HS-27A (cell line): Measurements from ENCODE around the gene GJA3.

Experiments used
- DNase-seq: peaks from one replicate; pipeline ENCODE4 v3.0.0-alpha.2; 2012; ENCODE audit warnings: low read depth, missing footprints

GJA3 gene

DNA sequence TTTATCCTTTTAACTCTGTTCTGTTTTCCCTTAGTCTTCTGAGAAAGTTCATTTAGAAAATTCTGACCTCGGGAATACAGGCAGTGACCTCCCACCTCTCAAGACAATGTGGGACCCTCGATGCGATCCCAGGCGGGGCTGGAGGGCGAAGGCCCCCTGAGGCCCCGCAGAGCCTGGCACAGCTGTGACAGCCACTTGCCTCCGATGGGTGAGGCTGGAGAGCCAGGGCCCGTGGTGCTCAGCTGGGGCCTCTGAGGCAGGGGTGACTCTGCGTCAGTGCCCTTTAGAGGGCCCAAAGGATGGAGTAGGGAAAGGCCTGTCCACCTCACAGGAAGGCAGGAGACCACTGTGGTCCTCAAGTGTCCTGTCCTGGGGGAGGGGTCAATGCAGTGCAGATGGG is 10.3 kb downstream of the GJA3 start:
- no peak for DNase-seq

DNA sequence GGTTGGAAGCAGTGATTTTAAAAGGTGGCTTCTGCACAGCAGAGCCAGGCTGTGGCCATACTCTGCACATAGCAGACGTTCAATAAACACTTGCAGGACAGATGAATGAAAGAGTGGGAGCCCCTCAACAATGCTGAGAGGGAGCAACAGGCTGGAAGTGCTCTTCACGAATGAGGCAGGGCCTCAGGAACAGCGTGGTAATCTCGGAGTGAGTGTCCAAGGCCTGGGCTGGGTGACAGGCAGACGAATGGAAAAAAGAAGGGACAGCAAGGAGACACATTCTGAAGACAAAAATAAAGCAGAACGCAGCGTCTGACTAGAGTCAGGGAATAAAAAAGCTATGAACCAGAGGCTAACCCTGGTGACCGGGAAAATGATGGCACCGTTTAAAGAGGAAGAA is 11.1 kb downstream of the GJA3 start:
- DNase-seq: no peak

DNA sequence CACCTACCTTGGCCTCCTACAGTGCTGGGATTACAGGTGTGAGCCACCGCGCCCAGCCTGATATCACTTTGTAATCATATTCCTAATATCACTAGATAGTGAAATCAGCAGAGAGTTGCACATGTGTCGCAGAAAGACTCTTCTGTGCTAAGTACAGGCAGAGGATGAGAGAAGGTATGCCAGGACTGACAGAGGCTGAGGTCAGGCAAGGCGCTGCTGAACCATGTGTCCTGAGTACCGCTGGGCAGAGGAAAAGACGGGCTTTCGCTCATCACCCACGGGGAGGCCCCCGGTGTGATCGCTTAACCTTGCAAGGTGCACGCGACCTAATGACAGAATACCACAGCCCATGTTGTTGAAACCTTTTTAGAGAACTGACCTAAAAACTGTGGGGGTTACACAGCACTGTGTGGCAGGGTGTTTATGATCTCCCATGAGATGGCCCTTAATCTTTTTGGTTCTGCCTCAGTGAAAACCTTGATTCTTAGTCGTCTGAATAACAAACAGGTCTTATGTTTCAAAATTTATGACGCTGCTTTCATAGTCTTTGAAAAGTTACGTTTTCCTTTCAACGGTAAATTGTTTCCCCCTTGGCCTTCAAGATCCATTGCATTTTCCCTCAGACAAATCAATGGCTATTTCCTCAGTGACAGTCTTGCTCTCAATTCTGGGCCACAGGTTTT is 12.2 kb downstream of the GJA3 start:
- no peak for DNase-seq

DNA sequence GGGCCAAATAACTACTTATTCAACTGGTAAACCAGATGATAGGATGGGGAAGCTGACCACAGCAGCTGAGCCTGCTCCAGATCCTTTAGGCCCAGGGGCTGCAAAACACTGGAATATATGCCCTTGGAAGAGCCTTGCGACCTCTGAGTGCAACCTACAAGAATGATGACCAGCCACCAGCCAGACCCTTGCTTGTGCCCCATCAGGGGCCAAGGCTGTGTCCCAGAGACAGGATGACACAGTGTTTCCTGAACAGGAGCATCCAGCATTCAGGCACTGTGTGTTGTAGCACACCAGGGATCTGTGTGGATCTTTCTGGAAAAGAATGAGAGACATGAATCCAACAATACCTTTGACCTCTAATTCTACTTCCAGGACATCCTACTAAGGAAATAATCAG is 14.5 kb downstream of the GJA3 start:
- DNase-seq: no peak

DNA sequence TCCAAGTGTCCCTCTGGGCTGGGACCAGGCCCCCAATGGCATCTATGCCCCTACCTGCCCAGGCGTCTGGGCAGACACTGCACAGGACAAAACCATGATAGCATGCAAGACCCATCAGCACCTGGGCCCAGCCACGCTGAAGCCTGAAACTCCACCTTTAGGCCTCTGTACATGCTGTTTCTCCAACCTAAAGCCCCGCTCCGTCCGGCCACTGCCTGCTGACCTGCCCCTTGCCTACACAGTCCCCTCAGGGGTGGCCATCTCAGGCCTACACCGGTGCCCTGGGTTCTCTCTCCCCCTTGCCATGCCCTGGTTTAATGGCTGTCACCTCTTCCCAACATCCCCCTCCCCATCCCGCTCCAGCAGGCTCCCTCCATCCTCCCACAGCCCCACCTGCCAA is 15.3 kb downstream of the GJA3 start:
- no peak for DNase-seq

DNA sequence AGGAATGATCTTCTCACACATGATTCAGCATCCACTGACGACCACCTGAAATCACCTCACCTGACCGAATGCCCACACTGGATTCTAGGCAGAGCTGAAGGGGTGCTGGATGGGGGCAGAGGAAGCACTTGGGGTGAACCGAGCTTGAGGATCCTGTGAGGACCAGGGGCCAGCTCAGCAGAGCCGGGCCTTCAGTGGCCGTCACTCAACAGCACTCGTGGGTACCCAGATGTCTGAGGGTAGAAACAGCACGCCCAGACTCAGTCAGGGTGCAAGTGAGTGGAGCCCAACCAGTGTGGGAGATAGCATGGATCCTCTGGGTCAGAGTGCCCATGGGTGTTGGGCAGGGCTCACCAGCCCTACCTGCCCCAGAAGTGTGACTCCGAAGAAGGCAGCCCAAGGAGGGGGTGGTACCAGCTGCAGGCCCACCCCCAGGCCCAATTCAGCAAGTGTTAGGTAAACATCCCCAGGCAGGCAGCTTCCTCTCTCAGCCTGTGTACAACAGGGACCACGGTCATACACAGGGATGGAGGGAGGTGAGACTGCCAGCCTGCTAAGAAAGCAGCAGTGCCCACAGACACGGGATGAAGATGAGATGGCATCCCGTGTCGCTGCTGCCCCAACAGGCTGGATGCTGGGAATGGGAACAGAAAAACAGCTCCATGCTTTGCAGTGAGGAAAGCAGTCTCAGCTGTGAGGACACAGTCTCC is 16.6 kb downstream of the GJA3 start:
- DNase-seq: no peak

DNA sequence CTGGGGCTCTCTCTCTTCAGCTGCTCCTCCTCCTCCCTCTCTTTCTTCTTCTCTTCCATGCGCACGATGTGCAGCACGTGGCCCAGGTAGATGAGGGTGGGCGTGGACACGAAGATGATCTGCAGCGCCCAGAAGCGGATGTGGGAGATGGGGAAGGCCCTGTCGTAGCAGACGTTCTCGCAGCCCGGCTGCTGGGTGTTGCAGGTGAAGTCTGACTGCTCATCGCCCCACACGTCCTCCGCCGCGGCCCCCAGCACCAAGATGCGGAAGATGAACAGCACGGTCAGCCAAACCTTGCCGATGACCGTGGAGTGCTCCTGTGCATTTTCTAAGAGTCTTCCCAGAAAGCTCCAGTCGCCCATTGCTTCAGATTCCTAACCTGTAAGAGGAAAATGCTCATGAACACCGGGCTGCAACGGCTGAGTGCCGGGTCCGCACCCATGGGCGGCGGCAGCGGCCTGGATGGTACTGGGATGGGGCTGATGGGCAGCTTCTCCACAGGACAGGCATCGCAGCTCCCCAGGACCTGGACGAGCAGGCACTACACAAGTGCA is 17.8 kb downstream of the GJA3 start:
- no peak for DNase-seq

DNA sequence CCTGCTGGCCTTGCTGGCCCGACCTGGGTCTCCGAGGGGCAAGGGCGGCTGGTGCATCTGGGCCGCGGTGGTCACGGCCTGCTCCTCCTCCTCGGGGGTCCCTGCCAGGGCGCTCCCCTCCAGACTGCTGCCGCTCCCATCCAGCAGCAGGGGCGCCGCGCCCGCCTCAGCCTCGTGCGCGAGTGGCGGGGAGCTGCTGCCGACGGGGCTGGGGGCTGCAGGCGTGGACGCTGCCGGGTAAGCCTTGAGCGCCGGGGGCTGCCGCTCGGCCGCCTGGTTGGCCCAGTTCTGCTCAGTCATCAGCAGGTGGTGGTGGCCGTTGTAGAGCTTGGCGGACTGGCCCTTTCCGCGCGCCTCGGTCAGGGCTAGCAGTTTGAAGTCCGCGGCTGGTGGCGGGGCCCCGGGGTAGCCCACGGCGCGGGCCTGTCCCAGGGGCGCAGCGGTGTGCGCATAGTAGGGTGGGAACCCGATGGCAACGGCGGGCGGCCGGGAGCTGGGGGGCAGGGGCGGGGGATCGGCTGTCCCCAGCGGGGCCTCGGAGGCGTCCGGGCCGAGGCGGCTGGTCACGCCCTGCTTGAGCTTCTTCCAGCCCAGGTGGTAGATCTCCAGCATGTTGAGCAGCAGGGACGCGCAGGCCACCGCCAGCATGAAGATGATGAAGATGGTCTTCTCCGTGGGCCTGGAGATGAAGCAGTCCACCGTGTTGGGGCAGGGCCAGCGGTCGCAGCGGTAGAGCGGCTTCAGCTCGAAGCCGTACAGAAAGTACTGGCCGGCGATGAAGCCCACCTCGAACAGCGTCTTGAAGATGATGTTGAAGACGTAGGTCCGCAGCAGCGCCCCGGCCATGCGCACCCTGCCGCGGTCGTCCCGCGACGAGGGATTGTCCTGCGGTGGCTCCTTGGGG is 18.6 kb downstream of the GJA3 start:
- no peak for DNase-seq

DNA sequence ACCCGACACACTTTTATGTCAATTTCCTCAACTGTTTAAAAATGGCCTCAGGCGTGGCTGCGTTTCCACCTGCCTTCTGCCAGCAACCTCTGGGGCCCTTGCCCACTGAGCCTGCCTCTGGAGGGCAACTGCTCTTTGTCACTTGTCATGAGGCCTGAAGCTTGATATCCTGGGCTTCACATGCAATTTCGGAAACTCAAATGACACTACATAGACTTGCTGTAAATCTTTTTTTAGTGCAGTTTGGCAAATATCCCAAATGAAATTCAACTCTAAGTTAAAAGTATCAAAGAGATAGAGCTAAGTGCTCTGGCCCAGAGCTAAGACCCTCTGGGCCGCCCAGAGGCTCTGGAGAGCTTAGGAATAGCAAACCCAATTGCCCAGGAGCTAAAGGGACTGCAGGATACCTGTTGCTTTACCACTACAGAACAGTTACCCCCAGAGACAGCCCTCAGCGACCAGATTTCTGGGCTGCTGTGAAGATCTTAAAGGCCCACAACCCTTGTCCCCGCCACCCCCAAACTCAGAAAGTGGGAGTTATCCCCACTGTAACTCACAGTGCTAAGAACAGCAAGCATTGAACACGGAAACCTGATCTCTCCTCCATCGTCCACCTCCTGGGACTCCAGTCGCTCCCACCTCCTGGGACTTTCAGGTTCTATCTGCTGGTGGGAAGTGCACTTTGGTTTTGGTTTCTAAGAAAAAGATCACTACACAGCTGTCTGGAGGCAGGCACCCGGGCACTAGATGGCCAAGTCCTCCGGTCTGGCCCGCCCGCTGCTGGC is 19.4 kb downstream of the GJA3 start:
- DNase-seq: no peak

DNA sequence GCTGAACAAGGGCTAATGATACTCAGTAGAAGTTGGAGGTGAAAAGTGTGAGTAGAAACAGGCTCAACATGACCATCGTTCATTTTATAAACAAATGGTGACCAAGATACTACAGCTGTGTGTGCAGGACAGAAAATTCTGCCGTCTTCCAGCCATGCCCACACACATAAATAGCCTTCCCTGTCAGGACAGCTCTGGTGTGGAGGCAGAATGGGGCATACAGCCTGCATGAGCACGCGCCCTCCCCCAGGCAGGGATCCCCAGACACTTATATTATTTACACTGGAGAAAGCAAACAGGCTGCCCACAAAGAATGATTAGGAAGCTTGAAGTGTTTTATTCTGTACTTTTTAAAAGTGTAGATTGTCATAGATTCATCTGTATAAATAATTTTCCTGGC is 20.4 kb downstream of the GJA3 start:
- DNase-seq: no peak

DNA sequence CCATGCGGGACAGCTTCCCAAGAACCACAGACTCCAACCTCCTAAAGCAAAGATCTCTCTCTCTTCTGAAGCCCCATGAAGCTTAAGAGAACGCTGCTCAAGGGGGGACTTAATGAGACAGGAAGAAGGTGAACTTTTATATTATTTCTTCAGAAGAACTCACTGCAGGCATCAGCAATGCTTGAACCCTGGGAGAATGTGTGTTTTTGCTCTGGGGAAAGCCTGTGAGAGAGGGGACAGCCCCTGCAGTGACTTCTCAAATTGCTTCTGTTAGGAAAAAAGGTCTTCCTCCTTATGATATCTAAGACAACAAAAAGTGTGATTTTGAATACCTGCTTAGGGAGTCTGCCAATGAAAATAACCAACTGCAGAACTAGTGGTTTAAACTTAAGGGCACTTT is 23.0 kb downstream of the GJA3 start:
- no peak for DNase-seq

DNA sequence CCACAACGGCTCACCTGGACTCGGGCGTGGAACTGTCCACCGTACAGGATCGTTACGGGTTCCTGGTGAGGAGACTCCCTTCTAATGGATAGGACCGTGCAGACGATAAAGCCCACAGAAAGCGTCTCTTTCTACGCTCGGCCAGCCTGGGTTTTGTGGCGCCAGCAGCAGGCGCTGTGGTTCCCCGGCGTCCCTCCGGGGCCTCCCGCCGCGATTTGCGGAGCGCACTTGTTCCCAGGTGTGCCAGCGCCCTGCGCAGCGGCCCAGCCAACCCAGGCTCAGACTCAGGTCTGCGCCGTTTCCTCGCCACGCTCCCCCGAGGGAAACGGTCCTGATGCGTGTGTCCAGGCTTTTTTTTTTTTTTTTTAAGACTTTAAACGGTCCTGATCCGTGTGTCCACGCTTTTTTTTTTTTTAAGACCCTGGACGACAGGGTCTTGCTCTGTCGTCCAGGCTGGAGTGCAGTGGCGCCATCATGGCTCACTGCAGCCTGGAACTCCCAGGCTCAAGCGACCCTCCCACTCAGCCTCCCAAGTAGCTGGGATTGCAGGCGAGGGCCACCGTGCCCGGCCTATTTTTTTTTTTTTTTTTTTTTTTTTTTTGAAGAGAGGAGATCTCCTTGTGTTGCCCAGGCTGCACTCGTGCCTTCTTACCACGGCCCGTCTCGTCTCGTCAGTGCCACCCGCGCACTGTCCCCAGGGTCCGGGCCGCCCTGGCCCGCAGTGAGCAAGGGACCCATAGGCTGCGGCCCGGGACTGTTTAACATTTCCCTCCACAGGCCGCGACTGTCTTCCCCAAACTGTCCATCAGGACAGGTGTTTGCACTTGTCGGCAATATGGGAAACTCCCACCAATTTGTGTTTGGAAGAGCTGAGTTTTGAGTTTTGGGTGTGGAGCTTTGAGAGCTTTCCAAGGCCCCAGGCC is 23.8 kb downstream of the GJA3 start:
- no peak for DNase-seq

DNA sequence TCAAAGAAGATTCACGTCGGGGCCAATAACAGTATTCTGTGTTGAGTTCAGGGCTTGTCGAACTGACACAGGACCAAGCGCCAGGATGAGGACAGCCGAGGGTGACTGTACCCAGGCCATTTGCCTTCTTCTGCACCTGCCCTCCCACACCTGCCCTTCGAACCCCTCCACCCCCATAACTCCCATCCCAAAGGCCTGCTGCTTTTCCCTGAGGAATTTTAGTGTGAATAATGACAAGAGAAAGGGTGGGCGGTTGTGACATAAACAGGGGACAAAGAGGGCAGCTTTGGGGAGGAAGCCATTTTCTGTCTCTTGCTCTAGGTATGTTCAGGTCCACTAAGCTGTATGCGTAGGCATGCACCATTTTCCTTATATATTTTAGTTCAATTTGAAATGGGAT is 26.1 kb downstream of the GJA3 start:
- no peak for DNase-seq

DNA sequence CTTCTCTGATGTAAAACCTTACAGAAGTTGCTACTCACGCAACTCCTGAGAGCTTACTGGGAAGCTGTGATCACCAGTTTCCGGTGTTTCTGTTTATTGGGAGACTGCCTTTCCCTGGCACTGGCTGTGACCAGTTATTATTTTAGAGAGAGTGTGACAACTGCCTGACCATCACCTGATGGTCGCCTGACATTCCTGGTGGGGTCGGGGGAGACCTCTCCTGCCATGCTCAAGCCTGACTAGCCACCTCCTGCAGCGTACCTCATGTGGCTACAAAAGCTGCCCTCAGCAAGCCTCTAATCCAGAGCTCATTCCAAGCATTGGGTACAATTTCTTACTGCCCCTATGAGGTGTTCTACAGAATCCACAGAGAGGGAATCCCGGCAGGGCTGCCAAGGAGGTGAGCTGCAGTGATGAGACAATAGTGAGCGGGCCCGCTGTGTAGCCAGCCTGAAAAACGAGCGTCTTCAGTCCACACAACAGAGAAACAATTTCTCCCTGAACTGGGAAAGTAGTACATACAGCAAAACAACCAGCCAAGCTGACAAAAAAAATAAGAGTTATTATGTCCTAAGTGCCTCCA is 28.7 kb downstream of the GJA3 start:
- DNase-seq: no peak

DNA sequence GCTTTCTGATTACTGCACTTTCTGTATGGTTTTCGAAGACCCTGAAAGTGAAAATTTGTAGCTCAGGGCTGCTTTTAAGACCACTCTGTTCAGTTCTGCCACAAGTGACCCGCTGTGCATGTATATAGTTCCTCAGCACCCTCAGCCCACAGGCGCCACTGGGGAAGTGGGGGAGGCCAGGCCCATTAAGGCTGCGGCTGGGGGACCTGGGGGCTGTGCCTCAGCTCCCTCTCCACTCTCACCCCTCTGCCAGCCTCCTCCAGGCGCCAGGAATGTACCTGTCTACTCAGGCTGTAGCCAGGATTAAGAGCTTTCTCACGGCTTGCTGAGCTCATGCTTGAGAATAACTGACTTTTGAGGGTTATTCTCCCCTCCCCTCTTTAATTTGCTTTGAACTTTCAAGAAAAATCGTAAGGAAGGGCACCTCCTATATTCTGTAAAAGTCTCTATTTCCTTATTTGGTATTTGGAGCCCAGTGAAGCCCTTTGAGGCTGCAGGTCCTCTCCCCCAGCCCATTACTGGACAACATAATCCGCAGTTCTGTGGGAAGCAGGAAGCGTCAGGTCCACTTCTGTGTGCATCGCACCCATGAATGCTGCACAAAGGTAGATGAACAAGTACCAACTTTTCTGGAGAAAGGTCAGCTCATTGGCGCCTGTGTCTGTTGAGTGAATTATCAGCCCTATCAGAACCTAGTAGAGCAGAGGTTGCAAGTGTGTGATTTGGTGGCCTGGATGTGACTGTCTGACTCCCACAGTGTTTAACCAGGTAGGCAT is 29.6 kb downstream of the GJA3 start:
- no peak for DNase-seq

DNA sequence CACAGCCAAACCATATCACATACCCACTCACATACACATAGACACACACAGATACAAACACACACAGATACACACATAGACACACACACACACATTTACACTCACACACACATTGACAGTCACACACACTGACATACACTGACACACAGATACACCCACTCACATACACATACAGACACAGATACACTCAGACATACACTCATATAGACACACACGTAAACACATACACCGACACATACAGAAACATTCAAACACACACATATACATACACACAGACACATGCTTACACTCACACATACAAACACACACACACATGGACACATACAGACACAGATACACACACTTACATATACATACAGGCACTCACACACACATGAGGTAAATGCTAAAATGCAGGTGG is 30.2 kb downstream of the GJA3 start:
- DNase-seq: no peak

DNA sequence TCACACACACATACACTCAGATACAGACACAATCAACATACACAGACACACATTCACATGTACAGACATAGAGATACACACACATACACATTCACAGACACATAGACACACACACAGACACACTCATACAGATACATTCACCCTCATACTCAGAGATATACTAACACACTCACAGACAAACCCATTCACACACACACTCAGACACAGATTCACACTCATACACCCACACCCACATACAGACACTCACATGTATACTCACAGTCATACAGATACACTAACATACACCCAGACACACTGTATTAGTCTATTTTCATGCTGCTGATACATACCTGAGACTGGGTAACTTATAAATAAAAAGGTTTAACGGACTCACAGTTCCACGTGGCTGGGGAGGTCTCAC is 30.8 kb downstream of the GJA3 start:
- no peak for DNase-seq

DNA sequence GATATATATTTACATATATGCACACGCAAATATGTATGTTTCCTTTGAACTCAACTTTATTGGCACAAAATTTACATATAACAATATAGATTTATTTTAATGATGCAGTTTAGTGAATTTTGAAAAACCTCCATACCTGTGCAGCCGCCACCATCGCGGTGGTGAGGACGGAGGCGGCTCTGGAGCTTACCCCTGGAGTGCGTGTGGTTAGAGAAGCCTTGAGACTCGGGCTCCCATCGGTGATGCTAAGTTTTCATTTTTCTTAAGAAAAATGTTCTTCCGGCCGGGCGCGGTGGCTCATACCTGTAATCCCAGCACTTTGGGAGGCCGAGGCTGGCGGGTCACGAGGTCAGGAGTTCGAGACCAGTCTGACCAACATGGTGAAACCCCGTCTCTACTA is 31.8 kb downstream of the GJA3 start:
- DNase-seq: no peak

DNA sequence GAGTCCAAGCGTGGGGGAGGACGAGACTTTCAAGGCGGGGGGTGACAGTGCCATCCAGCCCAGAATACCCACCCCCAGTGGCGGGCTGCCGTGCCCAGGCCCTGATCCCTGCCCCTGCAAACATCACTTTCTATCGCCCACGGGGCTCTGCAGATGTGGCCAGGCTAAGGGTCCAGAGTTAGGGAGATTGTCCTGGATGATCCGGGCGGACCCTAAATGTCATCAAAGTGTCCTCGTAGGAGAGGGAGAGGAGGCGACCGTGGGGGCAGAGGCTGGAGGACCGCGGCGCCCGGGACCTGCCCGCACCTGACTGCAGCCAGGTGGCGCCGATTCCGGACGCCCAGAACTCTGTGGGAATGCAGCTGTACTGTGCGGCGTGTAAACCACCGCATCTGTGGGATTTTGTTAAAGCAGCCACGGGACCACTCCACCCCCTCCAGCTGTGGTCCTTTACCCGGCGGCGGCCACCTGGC is 32.4 kb downstream of the GJA3 start:
- no peak for DNase-seq
